T-cell (primary cell): ENCODE data around the gene NTHL1. TPM values are rescaled to one million over a fixed set of nuclear protein-coding genes. Genes with fewer than 3 reads are reported as not detected.

ENCODE experiments used
- ATAC-seq, 4 experiments: fragments of 200-7000 bp in 3 of 4; fragments of 150-1000 bp in 1 of 4; cut with Tn5 transposase; replicated peaks in 1 of 4; 1 replicate in 3 of 4; 2 replicates in 1 of 4; pipeline ENCODE4 v1.10.0; 2021; ENCODE audit warnings: moderate library complexity in 3 of 4, mild to moderate bottlenecking in 2 of 4, moderate number of reproducible peaks in 1 of 4
- CTCF ChIA-PET, 2 donors: fragments of 300-600 bp; sonication (Branson Sonifier 250); formaldehyde crosslinking; loops; one replicate each; lab custom pipeline; 2022; ENCODE audit warnings: antibody characterized with exemption in 2 of 2; lab: Charles Lee
- POLR2A ChIA-PET, 2 donors: fragments of 300-600 bp; sonication (Branson Sonifier 250); formaldehyde crosslinking; loops; one replicate each; lab custom pipeline; 2022; ENCODE audit warnings: antibody characterized with exemption in 2 of 2; lab: Charles Lee
- DNase-seq, 35 experiments: peaks; one replicate each; pipeline versions ENCODE4 v3.0.0 to v3.0.0-alpha.2; 2013 to 2023
- H3K27ac ChIP-seq: one replicate; pipeline ENCODE4 v1.5.1; 2013; ENCODE audit warnings: low read length
- H3K27me3 ChIP-seq, 2 experiments: replicated peaks in 1 of 2; 1 replicate in 1 of 2; 2 replicates in 1 of 2; pipeline versions ENCODE4 v1.6.1 to v1.7.0; 2013; ENCODE audit warnings: low read length in 1 of 2, mixed read lengths in 1 of 2; ENCODE audit not compliant: control insufficient read depth in 2 of 2, insufficient read depth in 2 of 2; ENCODE audit errors: extremely low read depth in 1 of 2
- H3K36me3 ChIP-seq, 2 donors: 1 replicate in 1 of 2; 2 replicates in 1 of 2; pipeline versions ENCODE4 v1.6.1 to v1.7.0; 2013; ENCODE audit warnings: low read length in 1 of 2; ENCODE audit not compliant: control insufficient read depth in 2 of 2, insufficient read depth in 1 of 2; ENCODE audit errors: extremely low read depth in 1 of 2
- H3K4me1 ChIP-seq, 2 experiments: 1 replicate in 1 of 2; 2 replicates in 1 of 2; pipeline versions ENCODE4 v1.6.1 to v1.7.0; 2013; ENCODE audit warnings: low read length in 2 of 2, mixed read lengths in 1 of 2; ENCODE audit not compliant: insufficient read depth in 2 of 2, control insufficient read depth in 1 of 2; ENCODE audit errors: extremely low read depth in 1 of 2
- H3K4me3 ChIP-seq, 2 donors: 1 replicate in 1 of 2; 2 replicates in 1 of 2; pipeline versions ENCODE4 v1.5.1 to v1.7.0; 2013; ENCODE audit warnings: mild to moderate bottlenecking in 2 of 2, low read length in 1 of 2, moderate library complexity in 1 of 2; ENCODE audit not compliant: control insufficient read depth in 1 of 2; ENCODE audit errors: extremely low read depth in 1 of 2
- H3K9me3 ChIP-seq: 2 replicates; pipeline ENCODE4 v1.7.0; 2013
- H3K27ac Mint-ChIP-seq, 2 donors: one replicate each; pipeline ENCODE4 v1.8.0; 2020 to 2021; ENCODE audit warnings: mild to moderate bottlenecking in 2 of 2, mixed read lengths in 2 of 2
- H3K27me3 Mint-ChIP-seq, 2 donors: one replicate each; pipeline ENCODE4 v1.8.0; 2021 to 2022; ENCODE audit warnings: mixed read lengths in 2 of 2
- H3K36me3 Mint-ChIP-seq: one replicate; pipeline ENCODE4 v1.8.0; 2021; ENCODE audit warnings: mixed read lengths
- H3K4me1 Mint-ChIP-seq, 3 donors: one replicate each; pipeline ENCODE4 v1.8.0; 2020 to 2022; ENCODE audit warnings: mixed read lengths in 3 of 3, mild to moderate bottlenecking in 1 of 3
- H3K4me3 Mint-ChIP-seq, 3 donors: one replicate each; pipeline ENCODE4 v1.8.0; 2020 to 2022; ENCODE audit warnings: mild to moderate bottlenecking in 3 of 3, mixed read lengths in 3 of 3, moderate library complexity in 3 of 3
- H3K9me3 Mint-ChIP-seq, 3 donors: one replicate each; pipeline ENCODE4 v1.8.0; 2020 to 2022; ENCODE audit warnings: mixed read lengths in 3 of 3
- whole genome bisulfite sequencing: methylation state at CpG from one replicate; pipeline ENCODE4 v1.1.5; 2013; ENCODE audit warnings: missing lambda C conversion rate; ENCODE audit not compliant: insufficient coverage; 5-methylcytosine and 5-hydroxymethylcytosine counted together
- total RNA-seq, 35 experiments: library from RNA in 6 of 35; stranded (reverse) in 6 of 35; fragments of 120-200 nt in 1 of 35; gene quantifications; one replicate each; pipeline versions ENCODE4 v1.2.1 to v1.2.4 and lab custom pipeline; 2013 to 2026

Gene NTHL1
- total RNA-seq, 5 donors from 2014 or later (not counting 1 experiment from before 2014, with no cell fraction given), result 5.8 to 24.1 (median 18.3) TPM

- no peak for ATAC-seq
- Mint-ChIP-seq H3K36me3 (peaks cover 14% of the 10 kb centered on the region), H3K9me3 (no peaks in the 10 kb centered on the region), H3K27me3 (no peaks in the 10 kb centered on the region), H3K27ac (no peak overlapping the region), H3K4me3 (no peak overlapping the region), H3K4me1 (no peaks in the 10 kb centered on the region)
- Histone ChIP-seq H3K4me1 (no peaks in the 10 kb centered on the region), H3K36me3 (peaks cover 19 to 50% of the 10 kb centered on the region in 2 donors), H3K27me3 (no peaks in the 10 kb centered on the region), H3K4me3 (no peak overlapping the region), H3K27ac (no peak overlapping the region), H3K9me3 (no peaks in the 10 kb centered on the region)
- WGBS, result 89% methylated on average over 13 of the region's 16 CpGs
- ChIA-PET POLR2A (no interaction called here), CTCF (no interaction called here)
- DNase-seq, result no peak
Measured at GRCh38 chr16:2092256-2092620, 44.6 kb upstream of the NTHL1 start.

GRCh38 chr16:2091547-2092255 is 44.1 kb upstream of the NTHL1 start:
- Mint-ChIP-seq H3K9me3 (no peaks in the 10 kb centered on the region), H3K27ac (no peak overlapping the region), H3K4me3 (no peak overlapping the region), H3K27me3 (no peaks in the 10 kb centered on the region), H3K36me3 (peaks cover 19% of the 10 kb centered on the region), H3K4me1 (no peaks in the 10 kb centered on the region)
- WGBS, result 96% methylated on average over 40 of the region's 49 CpGs
- H3K4me3 ChIP-seq, result no peak overlapping the region
- DNase-seq (no peak), ATAC-seq (peak in 1 of 4 experiments; percentile 3)
- no peaks in the 10 kb centered on the region for H3K4me1 ChIP-seq
- peaks cover 21 to 50% of the 10 kb centered on the region in 2 donors for H3K36me3 ChIP-seq
- no peaks in the 10 kb centered on the region for H3K27me3 ChIP-seq
- H3K27ac ChIP-seq, result no peak overlapping the region
- no peaks in the 10 kb centered on the region for H3K9me3 ChIP-seq
- ChIA-PET POLR2A (no interaction called here), CTCF (no interaction called here)

- Mint-ChIP-seq H3K4me3 (no peak overlapping the region), H3K36me3 (peaks cover 15% of the 10 kb centered on the region), H3K27ac (no peak overlapping the region), H3K9me3 (no peaks in the 10 kb centered on the region), H3K4me1 (no peaks in the 10 kb centered on the region), H3K27me3 (no peaks in the 10 kb centered on the region)
- peak in 2 of 4 experiments; percentile 21 to 55 for ATAC-seq
- no peaks in the 10 kb centered on the region for H3K4me1 ChIP-seq
- POLR2A ChIA-PET, result no interaction called here
- no peak overlapping the region for H3K27ac ChIP-seq
- no peak overlapping the region for H3K4me3 ChIP-seq
- peaks cover 24 to 55% of the 10 kb centered on the region in 2 donors for H3K36me3 ChIP-seq
- H3K27me3 ChIP-seq, result no peaks in the 10 kb centered on the region
- CTCF ChIA-PET, result no interaction called here
- 94% methylated on average over 82 of the region's 101 CpGs for WGBS
- DNase-seq, result peak in 17 of 35 experiments; percentile 1 to 30 (median 11)
- H3K9me3 ChIP-seq, result no peaks in the 10 kb centered on the region
Measured at GRCh38 chr16:2090777-2091546, 43.3 kb upstream of the NTHL1 start.

- H3K9me3 Mint-ChIP-seq, result no peaks in the 10 kb centered on the region
- WGBS, result 93% methylated on average over 13 of the region's 14 CpGs
- POLR2A ChIA-PET, result no interaction called here
- Histone ChIP-seq H3K27ac (no peak overlapping the region), H3K27me3 (no peaks in the 10 kb centered on the region), H3K4me1 (no peaks in the 10 kb centered on the region), H3K36me3 (peaks cover 23 to 58% of the 10 kb centered on the region in 2 donors), H3K4me3 (no peak overlapping the region), H3K9me3 (no peaks in the 10 kb centered on the region)
- CTCF ChIA-PET, result no interaction called here
- ATAC-seq, result no peak
- no peak overlapping the region for H3K27ac Mint-ChIP-seq
- H3K27me3 Mint-ChIP-seq, result no peaks in the 10 kb centered on the region
- H3K4me1 Mint-ChIP-seq, result no peaks in the 10 kb centered on the region
- no peak for DNase-seq
- H3K36me3 Mint-ChIP-seq, result peaks cover 12% of the 10 kb centered on the region
- no peak overlapping the region for H3K4me3 Mint-ChIP-seq
Measured at GRCh38 chr16:2090481-2090776, 42.8 kb upstream of the NTHL1 start.

GRCh38 chr16:2089706-2090480 is 42.3 kb upstream of the NTHL1 start:
- ChIA-PET POLR2A (no interaction called here), CTCF (no interaction called here)
- H3K27me3 Mint-ChIP-seq, result no peaks in the 10 kb centered on the region
- Histone ChIP-seq H3K4me3 (no peak overlapping the region), H3K27ac (no peak overlapping the region), H3K9me3 (no peaks in the 10 kb centered on the region), H3K27me3 (no peaks in the 10 kb centered on the region), H3K4me1 (no peaks in the 10 kb centered on the region), H3K36me3 (peaks cover 28 to 62% of the 10 kb centered on the region in 2 donors)
- no peak for DNase-seq
- no peaks in the 10 kb centered on the region for H3K9me3 Mint-ChIP-seq
- WGBS, result 93% methylated on average over 35 of the region's 44 CpGs
- H3K27ac Mint-ChIP-seq, result no peak overlapping the region
- H3K4me3 Mint-ChIP-seq, result no peak overlapping the region
- no peak for ATAC-seq
- H3K36me3 Mint-ChIP-seq, result peaks cover 12% of the 10 kb centered on the region
- H3K4me1 Mint-ChIP-seq, result no peaks in the 10 kb centered on the region

- Mint-ChIP-seq H3K4me3 (no peak overlapping the region), H3K27me3 (no peaks in the 10 kb centered on the region), H3K27ac (no peak overlapping the region), H3K9me3 (no peaks in the 10 kb centered on the region), H3K36me3 (peaks cover 12% of the 10 kb centered on the region), H3K4me1 (no peaks in the 10 kb centered on the region)
- Histone ChIP-seq H3K27ac (no peak overlapping the region), H3K36me3 (peaks cover 31 to 64% of the 10 kb centered on the region in 2 donors), H3K4me1 (no peaks in the 10 kb centered on the region), H3K4me3 (no peak overlapping the region), H3K27me3 (no peaks in the 10 kb centered on the region), H3K9me3 (no peaks in the 10 kb centered on the region)
- 93% methylated on average over 12 of the region's 20 CpGs for WGBS
- no peak for DNase-seq
- ChIA-PET POLR2A (no interaction called here), CTCF (no interaction called here)
- no peak for ATAC-seq
Measured at GRCh38 chr16:2088759-2089358, 41.2 kb upstream of the NTHL1 start.
